ENCODE data around the gene RIN3.

GRCh38 chr14:92609955-92610354, 96.4 kb downstream of the RIN3 start:
- no peak for TF ChIP-seq CTCF (IDR thresholded peaks at IDR 0.05)
- TF ChIP-seq POLR2A (IDR thresholded peaks at IDR 0.05) = no peak
